Measurements from ENCODE around the gene BRAP. TPM values are rescaled to one million over a fixed set of nuclear protein-coding genes. Genes with fewer than 3 reads are reported as not detected.
"Not testable (repeated sequence)": the region's sequence is repeated elsewhere in the genome, so short reads cannot be mapped to it uniquely, and the experiment has no call there.

The BRAP gene
- total RNA-seq, 2 experiments from 2014 or later: 19.7 to 20.4 TPM

- CTCF ChIA-PET: interaction anchor here (1.0 to 1.4 kb wide), 3 partner anchors 128 to 288 kb away, joined by 3 to 5 read pairs (median 3); no protein-coding TSS in a partner anchor
- POLR2A ChIA-PET: interaction anchor here (0.8 to 1.2 kb wide), 4 partner anchors 12 to 1405 kb away, joined by 3 to 6 read pairs (median 3); partner anchors contain the start of gene ATP2A2
Observed at GRCh38 chr12:111685322-111685810, 390 bp downstream of the BRAP start.

- CTCF ChIA-PET: interaction anchor here (1.4 kb wide), 1 partner anchor 128 kb away, joined by 5 read pairs; no protein-coding TSS in a partner anchor
- POLR2A ChIA-PET: interaction anchor here (1.1 kb wide), 1 partner anchor 11 kb away, joined by 6 read pairs; no protein-coding TSS in a partner anchor
Observed at GRCh38 chr12:111684485-111685198, 1.1 kb downstream of the BRAP start.

GRCh38 chr12:111677186-111677585 lies 8.6 kb downstream of the BRAP start:
- POLR2A ChIA-PET: no interaction called here
- CTCF ChIA-PET: no interaction called here

- ChIA-PET POLR2A (interaction anchor here (0.9 kb wide), 1 partner anchor 12 kb away, joined by 6 read pairs; the partner anchor contains the start of genes ACAD10 and BRAP), CTCF (interaction anchor here (0.7 to 0.8 kb wide), 2 partner anchors 13 to 25 kb away, joined by 3 to 8 read pairs; partner anchors contain the start of genes ACAD10 and BRAP)
Observed at GRCh38 chr12:111673503-111673902, 12.3 kb downstream of the BRAP start.

- POLR2A ChIA-PET: interaction anchor here (0.9 kb wide), 1 partner anchor 13 kb away, joined by 6 read pairs; the partner anchor contains the start of genes ACAD10 and BRAP
- CTCF ChIA-PET: no interaction called here
Observed at GRCh38 chr12:111672822-111673381, 12.9 kb downstream of the BRAP start.

- ChIA-PET CTCF (no interaction called here), POLR2A (no interaction called here)
Observed at GRCh38 chr12:111664961-111665865, 20.5 kb downstream of the BRAP start.

- CTCF ChIA-PET: no interaction called here
- POLR2A ChIA-PET: no interaction called here
Observed at GRCh38 chr12:111664499-111664898, 21.3 kb downstream of the BRAP start.

GRCh38 chr12:111656016-111656415 lies 29.7 kb downstream of the BRAP start:
- POLR2A ChIA-PET: no interaction called here
- CTCF ChIA-PET: no interaction called here

- CTCF ChIA-PET: interaction anchor here (0.7 kb wide), 1 partner anchor 339 kb away, joined by 3 read pairs; no protein-coding TSS in a partner anchor
- POLR2A ChIA-PET: no interaction called here
Observed at GRCh38 chr12:111655356-111655755, 30.4 kb downstream of the BRAP start.

- POLR2A ChIA-PET: no interaction called here
- CTCF ChIA-PET: interaction anchor here (0.5 kb wide), 1 partner anchor 45 kb away, joined by 3 read pairs; no protein-coding TSS in a partner anchor
Observed at GRCh38 chr12:111653596-111653995, 32.2 kb downstream of the BRAP start.

GRCh38 chr12:111652530-111652929 lies 33.2 kb downstream of the BRAP start:
- POLR2A ChIA-PET, CTCF ChIA-PET: not testable (repeated sequence)

- POLR2A ChIA-PET: no interaction called here
- CTCF ChIA-PET: no interaction called here
Observed at GRCh38 chr12:111650912-111651311, 34.8 kb downstream of the BRAP start.

- CTCF ChIA-PET: no interaction called here
- POLR2A ChIA-PET: no interaction called here
Observed at GRCh38 chr12:111645433-111645832, 40.3 kb downstream of the BRAP start.

GRCh38 chr12:111643427-111643826 lies 42.3 kb downstream of the BRAP start:
- CTCF ChIA-PET: interaction anchor here (1.2 kb wide), 1 partner anchor 11 kb away, joined by 3 read pairs; no protein-coding TSS in a partner anchor
- POLR2A ChIA-PET: no interaction called here

- POLR2A ChIA-PET: no interaction called here
- CTCF ChIA-PET: no interaction called here
Observed at GRCh38 chr12:111642681-111643426, 42.9 kb downstream of the BRAP start.

GRCh38 chr12:111640506-111640905 lies 45.2 kb downstream of the BRAP start:
- ChIA-PET CTCF (no interaction called here), POLR2A (no interaction called here)

GRCh38 chr12:111638556-111638955 lies 47.2 kb downstream of the BRAP start:
- ChIA-PET CTCF (no interaction called here), POLR2A (no interaction called here)

- ChIA-PET CTCF (no interaction called here), POLR2A (no interaction called here)
Observed at GRCh38 chr12:111636209-111636945, 49.4 kb downstream of the BRAP start.

Data from activated CD8-positive, alpha-beta memory T cell treated with anti-CD3 and anti-CD28 coated beads for 36 hours (primary cell).